ENCODE results near the gene RHBDL1.
A peak's percentile ranks its signal among the peaks of the same experiment; 100 is the strongest.

Gene RHBDL1

DNA sequence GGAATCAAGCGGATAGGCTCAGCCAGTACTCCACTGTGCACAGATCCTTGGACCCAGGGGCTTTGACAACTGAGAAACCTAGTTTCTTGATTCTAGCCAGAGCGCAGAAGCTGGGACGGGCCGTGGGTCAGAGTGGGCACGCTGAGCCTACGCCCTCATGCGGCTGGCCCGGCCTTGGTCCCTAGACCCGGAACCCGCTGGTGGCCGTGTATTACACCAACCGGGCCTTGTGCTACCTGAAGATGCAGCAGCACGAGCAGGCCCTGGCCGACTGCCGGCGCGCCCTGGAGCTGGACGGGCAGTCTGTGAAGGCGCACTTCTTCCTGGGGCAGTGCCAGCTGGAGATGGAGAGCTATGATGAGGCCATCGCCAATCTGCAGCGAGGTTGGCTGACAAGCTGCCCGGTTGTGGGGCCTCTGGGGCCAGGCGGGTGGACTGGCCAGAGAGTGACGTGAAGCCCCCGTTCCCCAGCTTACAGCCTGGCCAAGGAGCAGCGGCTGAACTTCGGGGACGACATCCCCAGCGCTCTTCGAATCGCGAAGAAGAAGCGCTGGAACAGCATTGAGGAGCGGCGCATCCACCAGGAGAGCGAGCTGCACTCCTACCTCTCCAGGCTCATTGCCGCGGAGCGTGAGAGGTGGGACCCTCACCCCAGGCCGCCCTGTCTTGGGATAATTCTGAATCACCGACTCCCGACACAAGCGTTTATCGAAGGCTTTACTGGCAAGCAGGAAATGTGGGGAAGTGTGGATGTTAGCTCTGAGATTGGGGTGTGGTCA is 5.7 kb downstream of the RHBDL1 start:
- Mint-ChIP-seq H3K9me3 (no peaks in the 10 kb centered on the region), H3K4me1 (peaks cover 4% of the 10 kb centered on the region), H3K27me3 (ENCODE audit: low read depth) (no peaks in the 10 kb centered on the region), H3K27ac (no peak overlapping the region), H3K36me3 (ENCODE audit: low read depth) (no peaks in the 10 kb centered on the region), H3K4me3 (peak overlapping the region; percentile 77 to 85 (median 83))
- TF ChIP-seq, protein P1, sequence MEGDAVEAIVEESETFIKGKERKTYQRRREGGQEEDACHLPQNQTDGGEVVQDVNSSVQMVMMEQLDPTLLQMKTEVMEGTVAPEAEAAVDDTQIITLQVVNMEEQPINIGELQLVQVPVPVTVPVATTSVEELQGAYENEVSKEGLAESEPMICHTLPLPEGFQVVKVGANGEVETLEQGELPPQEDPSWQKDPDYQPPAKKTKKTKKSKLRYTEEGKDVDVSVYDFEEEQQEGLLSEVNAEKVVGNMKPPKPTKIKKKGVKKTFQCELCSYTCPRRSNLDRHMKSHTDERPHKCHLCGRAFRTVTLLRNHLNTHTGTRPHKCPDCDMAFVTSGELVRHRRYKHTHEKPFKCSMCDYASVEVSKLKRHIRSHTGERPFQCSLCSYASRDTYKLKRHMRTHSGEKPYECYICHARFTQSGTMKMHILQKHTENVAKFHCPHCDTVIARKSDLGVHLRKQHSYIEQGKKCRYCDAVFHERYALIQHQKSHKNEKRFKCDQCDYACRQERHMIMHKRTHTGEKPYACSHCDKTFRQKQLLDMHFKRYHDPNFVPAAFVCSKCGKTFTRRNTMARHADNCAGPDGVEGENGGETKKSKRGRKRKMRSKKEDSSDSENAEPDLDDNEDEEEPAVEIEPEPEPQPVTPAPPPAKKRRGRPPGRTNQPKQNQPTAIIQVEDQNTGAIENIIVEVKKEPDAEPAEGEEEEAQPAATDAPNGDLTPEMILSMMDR (IDR thresholded peaks at IDR 0.05; ENCODE audit: unreplicated experiment in 3 of 3): no peak

GRCh38 chr16:681746-682427 is 6.4 kb downstream of the RHBDL1 start:
- H3K4me3 Mint-ChIP-seq: peak overlapping the region; percentile 77 to 85 (median 83)
- H3K27me3 Mint-ChIP-seq (ENCODE audit: low read depth): no peaks in the 10 kb centered on the region
- H3K4me1 Mint-ChIP-seq: peaks cover 4% of the 10 kb centered on the region
- no peaks in the 10 kb centered on the region for H3K36me3 Mint-ChIP-seq (ENCODE audit: low read depth)
- H3K9me3 Mint-ChIP-seq: no peaks in the 10 kb centered on the region
- H3K27ac Mint-ChIP-seq: no peak overlapping the region
- TF ChIP-seq, protein P1 (IDR thresholded peaks at IDR 0.05; ENCODE audit: unreplicated experiment in 3 of 3): no peak

DNA sequence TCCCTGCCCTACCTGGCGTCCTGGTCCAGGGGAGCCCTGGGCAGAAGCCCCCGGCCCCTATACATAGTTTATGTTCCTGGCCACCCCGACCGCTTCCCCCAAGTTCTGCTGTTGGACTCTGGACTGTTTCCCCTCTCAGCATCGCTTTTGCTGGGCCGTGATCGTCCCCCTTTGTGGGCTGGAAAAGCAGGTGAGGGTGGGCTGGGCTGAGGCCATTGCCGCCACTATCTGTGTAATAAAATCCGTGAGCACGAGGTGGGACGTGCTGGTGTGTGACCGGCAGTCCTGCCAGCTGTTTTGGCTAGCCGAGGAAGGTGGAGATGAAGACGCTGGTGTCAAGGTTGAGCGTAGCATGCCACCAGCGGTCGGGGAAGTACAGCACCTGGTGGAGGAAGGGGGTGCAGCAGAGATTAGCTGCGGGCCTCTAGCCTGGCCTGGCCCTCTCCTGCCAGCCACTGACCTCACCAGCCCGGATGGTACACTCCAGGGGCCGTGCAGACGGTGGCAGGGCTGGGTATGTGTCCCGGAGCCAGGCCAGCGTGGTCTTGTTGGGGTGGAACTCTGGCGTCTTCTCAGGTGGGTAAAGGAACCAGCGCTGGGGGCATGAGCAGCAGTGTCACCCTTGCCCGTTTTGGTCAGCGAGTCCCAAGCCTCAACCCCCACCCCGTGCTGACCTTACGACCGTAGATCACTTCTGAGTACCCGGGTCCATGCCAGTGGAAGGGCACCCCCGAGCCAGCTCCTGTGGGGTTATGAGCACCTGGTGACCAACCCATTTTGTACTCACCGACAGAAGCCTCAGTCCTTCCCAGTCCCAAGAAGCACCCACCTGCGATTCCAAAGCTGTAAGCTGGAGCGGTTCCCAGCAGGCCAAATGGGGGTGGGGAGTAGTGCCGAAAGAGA is 7.3 kb downstream of the RHBDL1 start:
- no peaks in the 10 kb centered on the region for H3K36me3 Mint-ChIP-seq (ENCODE audit: low read depth)
- H3K4me3 Mint-ChIP-seq: peak overlapping the region; percentile 77 to 85 (median 83)
- no peaks in the 10 kb centered on the region for H3K9me3 Mint-ChIP-seq
- peaks cover 4% of the 10 kb centered on the region for H3K4me1 Mint-ChIP-seq
- H3K27me3 Mint-ChIP-seq (ENCODE audit: low read depth): no peaks in the 10 kb centered on the region
- H3K27ac Mint-ChIP-seq: peak overlapping the region in 2 of 3 experiments; percentile 49 to 69
- TF ChIP-seq, protein P1 (IDR thresholded peaks at IDR 0.05; ENCODE audit: unreplicated experiment in 3 of 3): no peak

DNA sequence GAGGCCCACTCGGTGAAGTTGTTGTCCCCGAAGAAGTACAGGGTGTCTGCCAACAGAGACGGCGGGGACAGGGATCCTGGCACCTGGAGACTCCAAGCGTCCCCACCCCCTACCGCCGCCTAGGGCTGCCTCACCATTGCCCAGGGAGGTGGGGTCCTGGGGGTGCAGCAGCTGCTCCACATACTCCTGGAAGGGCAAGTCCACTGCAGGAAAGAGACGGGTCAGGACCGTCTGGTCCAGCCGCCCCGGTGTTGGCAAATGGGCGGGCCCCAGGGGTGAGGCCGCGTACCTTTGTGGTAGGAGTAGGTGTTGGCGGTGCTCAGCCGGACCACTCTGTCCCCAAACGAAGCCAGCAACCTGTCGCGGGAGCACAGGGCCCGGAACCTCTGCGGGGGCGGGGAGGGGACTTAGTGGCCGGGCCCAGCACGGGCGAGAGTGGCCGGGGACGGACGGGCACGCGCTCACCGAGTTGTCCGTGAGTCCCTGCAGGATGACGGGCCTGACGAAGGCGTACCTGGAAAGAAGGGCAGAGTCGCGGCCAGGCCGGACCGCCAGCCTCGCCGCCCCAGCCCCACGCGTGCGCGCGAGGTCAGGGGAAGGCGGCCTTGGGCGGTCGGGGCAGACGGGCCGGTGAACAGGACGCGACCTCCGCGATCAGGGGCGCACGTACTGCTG is 8.1 kb downstream of the RHBDL1 start:
- H3K4me3 Mint-ChIP-seq: peak overlapping the region; percentile 77 to 85 (median 83)
- H3K27ac Mint-ChIP-seq: no peak overlapping the region
- H3K36me3 Mint-ChIP-seq (ENCODE audit: low read depth): no peaks in the 10 kb centered on the region
- TF ChIP-seq, protein P1 (IDR thresholded peaks at IDR 0.05; ENCODE audit: unreplicated experiment in 3 of 3): no peak
- H3K27me3 Mint-ChIP-seq (ENCODE audit: low read depth): no peaks in the 10 kb centered on the region
- H3K9me3 Mint-ChIP-seq: no peaks in the 10 kb centered on the region
- peaks cover 4% of the 10 kb centered on the region for H3K4me1 Mint-ChIP-seq

GRCh38 chr16:684071-684794 is 8.8 kb downstream of the RHBDL1 start, which contains the start of gene JMJD8:
Gene JMJD8, minus strand, starts transcription at chr16:684334. Its CDS starts 15 bp downstream, at chr16:684319.
- Mint-ChIP-seq H3K27ac (no peak within 1 kb of the TSS), H3K9me3 (no peaks in the 10 kb centered on the region), H3K36me3 (ENCODE audit: low read depth) (no peaks in the 10 kb centered on the region), H3K4me3 (peak within 1 kb of the TSS; percentile 81 to 85 (median 83)), H3K27me3 (ENCODE audit: low read depth) (no peaks in the 10 kb centered on the region), H3K4me1 (peaks cover 4% of the 10 kb centered on the region)
- TF ChIP-seq, protein P1 (IDR thresholded peaks at IDR 0.05; ENCODE audit: unreplicated experiment in 3 of 3): no peak

Measured in nephron (organoid).